Activated CD8-positive, alpha-beta T cell treated with anti-CD3 and anti-CD28 coated beads for 36 hours (primary cell): ENCODE data around the gene SNRPA1. TPM values are rescaled to one million over a fixed set of nuclear protein-coding genes. Genes with fewer than 3 reads are reported as not detected.
A peak's percentile ranks its signal among the peaks of the same experiment; 100 is the strongest.

Source experiments
- ATAC-seq: fragments of 200-7000 bp; cut with Tn5 transposase; one replicate; pipeline ENCODE4 v1.10.0; 2021; ENCODE audit warnings: mild to moderate bottlenecking, moderate library complexity
- CTCF ChIA-PET: fragments of 350-600 bp; sonication (Branson Sonifier 250); formaldehyde crosslinking; loops from one replicate; lab custom pipeline; 2021; ENCODE audit warnings: antibody characterized with exemption; lab: Charles Lee
- POLR2A ChIA-PET: fragments of 350-600 bp; sonication (Branson Sonifier 250); formaldehyde crosslinking; loops from one replicate; lab custom pipeline; 2021; ENCODE audit warnings: antibody characterized with exemption; lab: Charles Lee
- DNase-seq: peaks from one replicate; pipeline ENCODE4 v3.0.0-alpha.2; 2020
- H3K27ac Mint-ChIP-seq: one replicate; pipeline ENCODE4 v1.8.0; 2021; ENCODE audit warnings: mild to moderate bottlenecking, mixed read lengths
- H3K27me3 Mint-ChIP-seq: one replicate; pipeline ENCODE4 v1.8.0; 2021; ENCODE audit warnings: mixed read lengths
- H3K36me3 Mint-ChIP-seq: one replicate; pipeline ENCODE4 v1.8.0; 2021; ENCODE audit warnings: low read depth, mixed read lengths
- H3K4me1 Mint-ChIP-seq: one replicate; pipeline ENCODE4 v1.8.0; 2021; ENCODE audit warnings: low read depth, mixed read lengths
- H3K4me3 Mint-ChIP-seq: one replicate; pipeline ENCODE4 v1.8.0; 2021; ENCODE audit warnings: mild to moderate bottlenecking, moderate library complexity, mixed read lengths
- H3K9me3 Mint-ChIP-seq: one replicate; pipeline ENCODE4 v1.8.0; 2021; ENCODE audit warnings: mixed read lengths
- intact Hi-C: fragments of 100-400 bp; cut with micrococcal nuclease; formaldehyde crosslinking; loops from one replicate; pipeline ENCODE4 v1.10.0; 2022
- total RNA-seq, 2 experiments: library from RNA; stranded (reverse); gene quantifications; one replicate each; pipeline ENCODE4 v1.2.3, GENCODE V29; 2021
- TF ChIP-seq, protein P1 (sequence below): fragments of 200-600 bp; IDR thresholded peaks from one replicate; pipeline ENCODE4 v1.8.0; 2022; ENCODE audit warnings: antibody characterized with exemption, mild to moderate bottlenecking

SNRPA1 gene
- total RNA-seq, 2 experiments from 2014 or later, result 243 to 249 TPM

DNA sequence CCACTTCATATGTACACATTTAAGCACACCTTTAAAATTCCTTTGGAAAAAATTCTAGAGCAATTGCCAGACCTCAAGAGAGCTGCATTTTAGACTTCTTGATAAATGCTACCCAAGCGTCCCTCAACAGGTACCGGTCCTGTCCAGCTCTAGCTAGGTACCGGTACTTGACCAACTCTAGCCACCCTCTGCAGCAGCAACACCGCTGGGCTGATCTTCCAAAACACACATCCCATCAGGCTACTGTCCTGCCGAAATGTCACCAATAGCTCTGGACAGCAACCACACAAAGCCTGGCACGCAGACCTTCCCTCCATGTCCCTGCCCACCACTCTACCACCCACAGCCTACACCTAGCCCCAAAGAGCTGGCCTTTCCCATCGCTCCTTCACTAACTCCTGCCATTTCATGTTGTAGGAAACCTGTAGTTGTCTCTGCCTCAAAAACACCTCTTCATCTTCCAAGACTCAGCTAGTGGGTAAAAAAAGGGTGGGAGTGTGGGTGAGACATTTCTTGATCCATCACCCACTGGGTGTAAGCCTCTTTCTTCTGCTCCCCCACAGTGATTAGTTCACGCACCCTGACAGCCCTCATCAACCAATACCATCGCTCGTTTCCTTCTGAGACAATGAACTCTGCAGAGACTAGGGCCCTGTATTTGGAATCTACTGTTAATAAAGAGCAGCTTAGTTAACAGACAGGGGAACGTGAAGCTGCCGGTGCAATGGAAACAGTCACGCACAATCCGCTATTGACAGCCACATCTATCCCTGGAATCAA lies 50.0 kb downstream of the SNRPA1 start:
- intact Hi-C loops, result loop anchor here (5.0 kb wide), 1 partner anchor 38 kb away; no protein-coding TSS in a partner anchor
- H3K4me1 Mint-ChIP-seq, result peaks cover 88% of the 10 kb centered on the region
- no peaks in the 10 kb centered on the region for H3K27me3 Mint-ChIP-seq
- POLR2A ChIA-PET, result interaction anchor here (1.2 to 1.9 kb wide), 8 partner anchors 9 to 50 kb away, joined by 3 to 7 read pairs (median 4); partner anchors contain the start of gene SNRPA1
- ATAC-seq, result peak; percentile 19
- TF ChIP-seq, protein P1, sequence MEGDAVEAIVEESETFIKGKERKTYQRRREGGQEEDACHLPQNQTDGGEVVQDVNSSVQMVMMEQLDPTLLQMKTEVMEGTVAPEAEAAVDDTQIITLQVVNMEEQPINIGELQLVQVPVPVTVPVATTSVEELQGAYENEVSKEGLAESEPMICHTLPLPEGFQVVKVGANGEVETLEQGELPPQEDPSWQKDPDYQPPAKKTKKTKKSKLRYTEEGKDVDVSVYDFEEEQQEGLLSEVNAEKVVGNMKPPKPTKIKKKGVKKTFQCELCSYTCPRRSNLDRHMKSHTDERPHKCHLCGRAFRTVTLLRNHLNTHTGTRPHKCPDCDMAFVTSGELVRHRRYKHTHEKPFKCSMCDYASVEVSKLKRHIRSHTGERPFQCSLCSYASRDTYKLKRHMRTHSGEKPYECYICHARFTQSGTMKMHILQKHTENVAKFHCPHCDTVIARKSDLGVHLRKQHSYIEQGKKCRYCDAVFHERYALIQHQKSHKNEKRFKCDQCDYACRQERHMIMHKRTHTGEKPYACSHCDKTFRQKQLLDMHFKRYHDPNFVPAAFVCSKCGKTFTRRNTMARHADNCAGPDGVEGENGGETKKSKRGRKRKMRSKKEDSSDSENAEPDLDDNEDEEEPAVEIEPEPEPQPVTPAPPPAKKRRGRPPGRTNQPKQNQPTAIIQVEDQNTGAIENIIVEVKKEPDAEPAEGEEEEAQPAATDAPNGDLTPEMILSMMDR, result no peak
- H3K9me3 Mint-ChIP-seq, result no peaks in the 10 kb centered on the region
- no peak for DNase-seq
- H3K4me3 Mint-ChIP-seq, result peak overlapping the region; percentile 37
- peaks cover 77% of the 10 kb centered on the region for H3K36me3 Mint-ChIP-seq
- CTCF ChIA-PET, result interaction anchor here (0.6 to 1.6 kb wide), 4 partner anchors 13 to 229 kb away, joined by 3 to 5 read pairs (median 4); no protein-coding TSS in a partner anchor
- peak overlapping the region; percentile 85 for H3K27ac Mint-ChIP-seq

DNA sequence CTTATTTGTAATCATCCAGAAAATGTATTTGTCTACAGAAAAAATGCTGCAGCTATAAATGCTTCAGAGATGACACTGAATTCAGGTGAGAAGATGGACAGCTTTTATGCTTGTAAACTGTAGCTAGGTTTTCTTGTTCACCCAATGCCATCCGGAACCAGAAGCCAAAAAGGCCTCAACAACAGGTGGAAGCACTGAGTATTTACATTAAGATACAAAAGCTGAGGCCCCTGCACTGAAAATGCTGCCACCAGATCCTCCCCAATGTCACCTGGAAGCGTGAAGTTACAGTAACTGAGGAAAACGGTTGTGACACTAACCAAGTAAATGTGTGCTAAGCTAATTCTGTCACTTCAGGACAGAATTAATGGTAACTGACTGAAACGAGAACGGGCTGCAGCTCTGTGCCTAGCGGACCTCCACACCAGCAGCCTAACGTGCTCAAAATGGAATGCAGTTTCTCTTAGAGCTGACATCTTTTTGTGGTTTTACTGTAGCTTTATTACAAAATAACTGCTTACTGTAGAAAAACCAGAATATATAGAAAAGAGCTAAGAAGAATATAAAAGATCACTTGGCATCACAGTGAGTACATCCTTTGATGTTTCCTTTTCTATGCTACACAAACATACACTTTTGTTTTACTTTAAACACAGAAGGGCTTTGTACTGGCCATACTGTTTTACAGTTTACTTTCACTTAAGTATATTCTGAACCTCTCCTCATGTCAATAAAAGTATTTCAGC lies 50.8 kb downstream of the SNRPA1 start:
- CTCF ChIA-PET, result interaction anchor here (0.8 to 1.6 kb wide), 5 partner anchors 10 to 229 kb away, joined by 4 to 5 read pairs (median 4); no protein-coding TSS in a partner anchor
- TF ChIP-seq, protein P1, result no peak
- H3K27ac Mint-ChIP-seq, result peak overlapping the region; percentile 85
- POLR2A ChIA-PET, result interaction anchor here (0.6 to 5.2 kb wide), 8 partner anchors 8 to 50 kb away, joined by 3 to 28 read pairs (median 3); partner anchors contain the start of genes CHSY1 and SNRPA1
- H3K4me3 Mint-ChIP-seq, result peak overlapping the region; percentile 37
- no peaks in the 10 kb centered on the region for H3K9me3 Mint-ChIP-seq
- H3K27me3 Mint-ChIP-seq, result no peaks in the 10 kb centered on the region
- peaks cover 89% of the 10 kb centered on the region for H3K4me1 Mint-ChIP-seq
- DNase-seq (no peak), ATAC-seq (no peak)
- intact Hi-C loops, result loop anchor here (5.0 kb wide), 1 partner anchor 37 kb away; no protein-coding TSS in a partner anchor
- H3K36me3 Mint-ChIP-seq, result peaks cover 75% of the 10 kb centered on the region

DNA sequence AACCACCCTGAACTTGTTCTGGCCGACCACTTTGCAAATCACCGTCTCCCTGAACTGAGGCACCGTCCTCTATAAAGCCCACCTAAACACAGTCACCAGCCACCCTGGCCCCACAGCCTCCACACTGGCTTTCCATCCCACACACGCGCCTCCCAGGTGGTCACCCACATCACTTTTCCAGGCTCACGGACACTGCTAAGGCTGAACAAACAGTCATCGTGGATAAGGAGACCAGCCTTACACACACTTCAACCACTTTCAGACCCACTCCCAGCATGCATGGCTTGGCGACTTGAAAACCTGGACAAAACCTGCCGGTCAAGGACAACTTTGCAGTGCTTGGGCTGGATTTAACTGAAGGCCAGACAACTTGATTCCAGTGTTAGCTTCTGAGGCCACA lies 51.6 kb downstream of the SNRPA1 start:
- H3K9me3 Mint-ChIP-seq, result no peaks in the 10 kb centered on the region
- ATAC-seq (no peak), DNase-seq (no peak)
- H3K27me3 Mint-ChIP-seq, result no peaks in the 10 kb centered on the region
- CTCF ChIA-PET, result interaction anchor here (0.9 to 1.6 kb wide), 4 partner anchors 11 to 228 kb away, joined by 3 to 5 read pairs (median 4); no protein-coding TSS in a partner anchor
- peak overlapping the region; percentile 85 for H3K27ac Mint-ChIP-seq
- peaks cover 92% of the 10 kb centered on the region for H3K4me1 Mint-ChIP-seq
- peaks cover 78% of the 10 kb centered on the region for H3K36me3 Mint-ChIP-seq
- intact Hi-C loops, result loop anchor here (5.0 kb wide), 1 partner anchor 36 kb away; no protein-coding TSS in a partner anchor
- POLR2A ChIA-PET, result interaction anchor here (0.6 to 5.2 kb wide), 5 partner anchors 9 to 190 kb away, joined by 3 to 28 read pairs (median 3); partner anchors contain the start of genes CHSY1 and SNRPA1
- TF ChIP-seq, protein P1, result no peak
- H3K4me3 Mint-ChIP-seq, result peak overlapping the region; percentile 37

DNA sequence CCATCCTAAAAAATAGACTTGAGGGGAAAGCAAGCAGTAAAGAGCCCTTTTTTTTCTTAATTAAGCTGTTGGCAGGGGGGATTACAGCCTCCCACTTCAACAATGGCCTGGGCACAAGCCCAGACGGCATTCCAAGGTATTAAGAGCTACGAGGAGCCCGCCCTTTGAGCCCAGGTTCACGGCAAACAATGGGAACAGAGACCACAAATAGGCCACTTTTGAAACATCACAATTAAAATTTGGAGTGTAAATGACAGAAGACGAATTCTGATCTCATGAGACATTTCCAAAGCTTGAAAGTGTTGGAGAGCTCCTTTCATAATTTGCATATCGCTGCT lies 52.1 kb downstream of the SNRPA1 start:
- TF ChIP-seq, protein P1, result no peak

More for the DNA sequence above, 52.1 kb downstream of the SNRPA1 start:
- DNase-seq (no peak), ATAC-seq (no peak)
- Mint-ChIP-seq H3K27ac (peak overlapping the region; percentile 85), H3K36me3 (peaks cover 73% of the 10 kb centered on the region), H3K4me3 (peak overlapping the region; percentile 37), H3K4me1 (peaks cover 90% of the 10 kb centered on the region), H3K27me3 (no peaks in the 10 kb centered on the region), H3K9me3 (no peaks in the 10 kb centered on the region)
- POLR2A ChIA-PET, result interaction anchor here (0.6 to 5.2 kb wide), 6 partner anchors 9 to 191 kb away, joined by 3 to 28 read pairs (median 4); partner anchors contain the start of genes CHSY1 and SNRPA1
- CTCF ChIA-PET, result interaction anchor here (0.9 to 1.9 kb wide), 4 partner anchors 13 to 227 kb away, joined by 3 to 5 read pairs (median 3); no protein-coding TSS in a partner anchor
- intact Hi-C loops, result loop anchor here (5.0 kb wide), 1 partner anchor 36 kb away; no protein-coding TSS in a partner anchor
